Stimulated activated memory B cell treated with anti-CD40 and anti-IgM and Interleukin-4, amounts not matched to agents 10 μg/mL and 1 μg/mL and 100 μg/mL, for 72 hours (primary cell): ENCODE results near the gene ALOX5.

ENCODE experiments used
- ATAC-seq: fragments of 150-1000 bp; cut with Tn5 transposase; 2 replicates; pipeline ENCODE4 v1.10.0; 2021
- H3K27ac Mint-ChIP-seq: one replicate; pipeline ENCODE4 v1.8.0; 2022; ENCODE audit warnings: mild to moderate bottlenecking, mixed read lengths
- H3K27me3 Mint-ChIP-seq: one replicate; pipeline ENCODE4 v1.8.0; 2022; ENCODE audit warnings: mixed read lengths
- H3K36me3 Mint-ChIP-seq: one replicate; pipeline ENCODE4 v1.8.0; 2022; ENCODE audit warnings: mixed read lengths
- H3K4me1 Mint-ChIP-seq: one replicate; pipeline ENCODE4 v1.8.0; 2022; ENCODE audit warnings: mixed read lengths
- H3K4me3 Mint-ChIP-seq: one replicate; pipeline ENCODE4 v1.8.0; 2022; ENCODE audit warnings: mild to moderate bottlenecking, moderate library complexity, mixed read lengths
- H3K9me3 Mint-ChIP-seq: one replicate; pipeline ENCODE4 v1.8.0; 2022; ENCODE audit warnings: mixed read lengths

ALOX5 gene

GRCh38 chr10:45422207-45422865, 48.3 kb downstream of the ALOX5 start:
- H3K27me3 Mint-ChIP-seq, result no peaks in the 10 kb centered on the region
- H3K4me1 Mint-ChIP-seq, result peaks cover 70% of the 10 kb centered on the region
- H3K36me3 Mint-ChIP-seq, result peaks cover 44% of the 10 kb centered on the region
- H3K4me3 Mint-ChIP-seq, result no peak overlapping the region
- H3K27ac Mint-ChIP-seq, result peak overlapping the region; percentile 99
- no peak for ATAC-seq
- no peaks in the 10 kb centered on the region for H3K9me3 Mint-ChIP-seq

DNA sequence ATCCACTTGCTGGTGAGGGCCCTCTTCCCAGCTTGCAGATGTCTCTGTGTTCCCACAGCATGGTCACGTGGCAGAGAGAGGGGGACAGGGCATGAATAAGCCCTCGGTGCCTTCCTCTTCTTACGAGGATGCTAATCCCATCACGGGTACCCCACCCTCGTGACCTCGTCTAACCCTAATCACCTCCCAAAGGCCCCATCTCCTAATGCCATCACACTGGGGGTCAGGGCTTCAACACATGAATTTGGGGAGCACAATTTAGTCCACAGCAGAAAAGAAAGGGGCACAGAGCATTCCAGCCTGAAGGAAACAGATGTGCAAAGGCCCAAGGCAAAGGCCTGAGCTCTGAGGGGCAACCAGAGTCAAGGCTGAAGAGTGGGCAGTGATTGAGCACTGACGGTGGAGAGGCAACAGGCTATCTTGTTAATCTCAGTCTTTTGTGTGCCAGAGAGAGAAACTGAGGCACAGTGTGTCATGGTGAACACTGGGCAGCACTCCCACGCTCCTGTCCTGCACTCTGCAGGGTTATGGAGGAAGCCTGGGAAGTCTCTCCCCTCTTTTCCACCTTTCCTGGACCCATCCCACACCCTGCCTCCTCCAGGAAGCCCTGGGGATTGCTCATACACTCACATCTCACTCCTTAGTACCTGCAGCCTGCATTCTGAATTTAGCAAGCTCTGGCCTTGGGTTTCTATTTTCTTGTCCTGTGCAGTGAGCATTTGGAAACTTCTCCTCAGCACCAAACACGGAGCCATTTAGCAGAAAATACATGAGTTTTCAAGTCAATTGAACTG, 49.0 kb downstream of the ALOX5 start:
- no peak overlapping the region for H3K4me3 Mint-ChIP-seq
- ATAC-seq, result no peak
- no peaks in the 10 kb centered on the region for H3K9me3 Mint-ChIP-seq
- H3K27ac Mint-ChIP-seq, result peak overlapping the region; percentile 99
- H3K27me3 Mint-ChIP-seq, result no peaks in the 10 kb centered on the region
- H3K4me1 Mint-ChIP-seq, result peaks cover 67% of the 10 kb centered on the region
- peaks cover 48% of the 10 kb centered on the region for H3K36me3 Mint-ChIP-seq

DNA sequence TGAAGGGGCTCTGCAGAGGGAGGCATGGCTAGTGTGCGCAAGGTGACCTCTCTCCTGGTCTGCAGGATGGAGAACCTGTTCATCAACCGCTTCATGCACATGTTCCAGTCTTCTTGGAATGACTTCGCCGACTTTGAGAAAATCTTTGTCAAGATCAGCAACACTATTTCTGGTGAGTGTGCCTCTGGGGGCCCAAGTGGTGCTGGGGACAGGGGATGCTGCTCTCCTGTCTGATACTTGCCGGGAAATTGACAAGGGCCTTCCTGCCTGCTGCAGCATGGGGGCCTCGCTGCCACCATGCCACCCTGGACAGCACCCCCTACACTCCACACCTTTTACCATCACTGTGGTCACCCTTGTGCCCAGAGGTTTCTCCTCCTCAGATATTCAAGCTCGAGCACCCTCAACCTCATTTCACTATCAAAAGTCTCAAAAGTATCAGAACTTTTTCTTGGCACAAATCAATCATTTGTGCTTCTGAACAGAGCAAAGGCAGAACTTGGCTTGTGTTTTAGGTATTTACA, 50.0 kb downstream of the ALOX5 start:
- Mint-ChIP-seq H3K4me3 (no peak overlapping the region), H3K9me3 (no peaks in the 10 kb centered on the region), H3K4me1 (peaks cover 66% of the 10 kb centered on the region), H3K27me3 (no peaks in the 10 kb centered on the region), H3K36me3 (peaks cover 58% of the 10 kb centered on the region), H3K27ac (peak overlapping the region; percentile 99)
- no peak for ATAC-seq

DNA sequence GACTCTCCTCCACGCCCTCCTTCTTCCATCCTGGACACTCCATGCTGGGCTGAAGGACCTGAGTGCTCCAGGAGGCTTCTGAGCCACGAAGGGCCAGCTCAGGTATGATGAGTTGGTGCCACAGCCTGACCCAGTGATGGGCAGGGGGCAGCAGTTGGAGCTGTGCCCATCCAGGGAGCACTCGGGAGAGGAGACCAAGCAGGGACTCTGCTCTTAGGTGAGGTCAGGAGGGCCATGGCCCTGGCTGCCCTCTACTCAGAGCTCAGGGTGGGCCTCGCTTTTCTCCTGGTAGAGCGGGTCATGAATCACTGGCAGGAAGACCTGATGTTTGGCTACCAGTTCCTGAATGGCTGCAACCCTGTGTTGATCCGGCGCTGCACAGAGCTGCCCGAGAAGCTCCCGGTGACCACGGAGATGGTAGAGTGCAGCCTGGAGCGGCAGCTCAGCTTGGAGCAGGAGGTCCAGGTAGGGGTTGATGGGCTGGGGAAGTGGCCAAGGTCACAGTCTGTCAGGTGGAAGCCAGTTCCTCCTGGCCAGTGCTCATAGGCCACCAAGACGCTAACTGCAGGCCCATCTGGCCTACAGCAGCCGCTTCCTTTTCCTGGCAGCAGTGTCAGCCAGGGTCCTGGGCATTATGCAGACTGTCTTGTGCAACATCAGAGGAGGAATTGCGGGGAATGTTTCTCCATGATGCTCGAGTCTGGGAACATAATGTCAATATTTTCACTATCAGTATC, 50.8 kb downstream of the ALOX5 start:
- no peaks in the 10 kb centered on the region for H3K27me3 Mint-ChIP-seq
- H3K9me3 Mint-ChIP-seq, result no peaks in the 10 kb centered on the region
- peaks cover 61% of the 10 kb centered on the region for H3K4me1 Mint-ChIP-seq
- H3K4me3 Mint-ChIP-seq, result no peak overlapping the region
- H3K36me3 Mint-ChIP-seq, result peaks cover 54% of the 10 kb centered on the region
- peak overlapping the region; percentile 99 for H3K27ac Mint-ChIP-seq
- ATAC-seq, result no peak

DNA sequence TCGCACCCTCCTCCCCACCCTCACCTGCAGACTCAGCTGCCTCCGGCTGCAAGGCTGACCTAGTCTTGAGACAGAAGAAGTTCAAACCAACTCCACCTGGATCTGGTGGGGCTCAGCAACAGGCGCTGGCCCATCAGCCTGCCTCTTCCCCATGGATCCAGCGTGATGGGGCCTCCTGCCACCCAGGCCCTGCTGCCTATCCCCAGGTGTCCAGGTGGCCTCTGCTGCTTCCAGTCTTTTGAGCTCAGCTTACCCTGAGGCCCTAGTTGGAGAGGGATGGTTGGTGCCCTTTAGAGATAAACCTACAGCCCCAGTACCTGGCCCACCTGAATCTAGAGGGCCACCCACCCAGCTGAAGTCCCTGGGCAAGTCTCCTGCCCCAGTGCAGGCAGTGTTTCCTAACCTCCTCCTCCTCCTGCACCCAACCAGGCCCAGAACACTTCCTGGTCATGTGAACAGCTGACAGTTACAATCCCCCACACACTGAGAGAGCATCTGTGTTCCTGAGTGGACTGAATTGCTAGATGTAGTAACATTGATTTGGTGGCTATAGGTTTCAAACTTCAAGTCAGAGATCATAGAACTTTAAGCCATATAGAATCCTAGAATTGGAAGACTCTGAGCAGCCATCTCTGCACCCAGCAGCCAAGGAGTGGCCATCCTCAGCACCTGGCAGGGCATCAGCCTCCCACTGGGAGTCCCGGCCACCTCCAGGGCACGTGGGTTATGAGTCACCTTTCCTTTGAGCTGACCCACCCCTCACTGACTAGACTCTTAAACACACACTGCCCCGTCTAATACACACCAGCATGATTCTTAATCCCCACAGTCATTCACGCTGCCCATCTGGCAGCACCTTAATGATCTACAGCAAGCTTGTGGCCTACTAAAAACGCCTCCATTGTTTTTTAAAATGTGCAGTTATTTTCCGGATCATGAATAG, 51.9 kb downstream of the ALOX5 start:
- H3K4me3 Mint-ChIP-seq, result no peak overlapping the region
- H3K27ac Mint-ChIP-seq, result peak overlapping the region; percentile 99
- H3K27me3 Mint-ChIP-seq, result no peaks in the 10 kb centered on the region
- H3K4me1 Mint-ChIP-seq, result peaks cover 52% of the 10 kb centered on the region
- no peaks in the 10 kb centered on the region for H3K9me3 Mint-ChIP-seq
- no peak for ATAC-seq
- peaks cover 60% of the 10 kb centered on the region for H3K36me3 Mint-ChIP-seq

GRCh38 chr10:45427262-45427969, 53.4 kb downstream of the ALOX5 start:
- Mint-ChIP-seq H3K9me3 (no peaks in the 10 kb centered on the region), H3K4me3 (no peak overlapping the region), H3K27me3 (no peaks in the 10 kb centered on the region), H3K4me1 (peaks cover 38% of the 10 kb centered on the region), H3K27ac (peak overlapping the region; percentile 99), H3K36me3 (peaks cover 61% of the 10 kb centered on the region)
- ATAC-seq, result peak; percentile 48

GRCh38 chr10:45427970-45428366, 54.0 kb downstream of the ALOX5 start:
- no peaks in the 10 kb centered on the region for H3K9me3 Mint-ChIP-seq

GRCh38 chr10:45428611-45429510, 54.8 kb downstream of the ALOX5 start:
- H3K4me1 Mint-ChIP-seq, result peaks cover 52% of the 10 kb centered on the region
- no peaks in the 10 kb centered on the region for H3K9me3 Mint-ChIP-seq
- H3K36me3 Mint-ChIP-seq, result peaks cover 68% of the 10 kb centered on the region
- H3K27ac Mint-ChIP-seq, result peak overlapping the region; percentile 26
- H3K27me3 Mint-ChIP-seq, result no peaks in the 10 kb centered on the region
- H3K4me3 Mint-ChIP-seq, result no peak overlapping the region
- no peak for ATAC-seq

More at GRCh38 chr10:45427970-45428366, 54.0 kb downstream of the ALOX5 start:
- H3K4me1 Mint-ChIP-seq, result peaks cover 43% of the 10 kb centered on the region
- no peaks in the 10 kb centered on the region for H3K27me3 Mint-ChIP-seq
- H3K4me3 Mint-ChIP-seq, result no peak overlapping the region
- H3K36me3 Mint-ChIP-seq, result peaks cover 66% of the 10 kb centered on the region
- ATAC-seq, result no peak
- peak overlapping the region; percentile 26 for H3K27ac Mint-ChIP-seq

DNA sequence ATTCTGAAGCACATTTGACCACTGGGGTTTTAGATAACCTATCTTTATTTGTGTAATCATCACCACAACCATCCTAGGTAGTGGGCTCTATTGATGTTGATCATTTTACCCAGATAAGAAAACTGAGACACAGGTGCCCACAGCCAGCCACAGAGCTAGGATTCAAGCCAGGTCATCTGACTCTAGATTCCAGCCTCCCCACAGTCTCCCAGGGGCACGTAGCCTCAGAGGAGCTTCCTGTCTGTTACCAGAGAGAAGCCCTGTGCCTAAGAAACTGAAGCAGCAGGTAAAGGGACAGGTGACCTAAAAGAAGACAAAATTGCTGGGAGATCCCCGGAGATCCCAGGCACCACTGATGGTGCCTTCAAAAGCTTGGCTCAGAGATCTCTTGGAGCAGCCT, 55.8 kb downstream of the ALOX5 start:
- peaks cover 61% of the 10 kb centered on the region for H3K4me1 Mint-ChIP-seq
- H3K27me3 Mint-ChIP-seq, result no peaks in the 10 kb centered on the region
- peak overlapping the region; percentile 22 for H3K27ac Mint-ChIP-seq
- no peak overlapping the region for H3K4me3 Mint-ChIP-seq
- peaks cover 67% of the 10 kb centered on the region for H3K36me3 Mint-ChIP-seq
- peaks cover 3% of the 10 kb centered on the region for H3K9me3 Mint-ChIP-seq
- ATAC-seq, result no peak

DNA sequence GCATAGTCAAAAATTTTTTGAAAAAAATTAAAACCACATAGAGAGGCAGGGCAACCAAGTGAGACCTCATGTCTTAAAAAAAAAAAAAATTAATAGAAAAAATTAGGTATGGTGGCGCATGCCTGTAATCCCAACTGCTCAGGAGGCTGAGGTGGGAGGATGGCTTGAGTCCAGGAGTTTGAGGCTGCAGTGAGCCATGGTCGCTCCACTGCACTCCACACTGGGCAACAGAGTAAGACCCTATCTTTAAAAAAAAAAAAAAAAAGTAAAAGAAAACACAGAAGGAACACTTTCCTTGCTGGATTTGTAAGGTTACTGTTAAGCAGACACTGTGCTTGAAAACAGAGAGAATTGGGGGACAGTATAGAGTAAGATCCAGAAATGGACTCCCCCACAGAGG, 58.1 kb downstream of the ALOX5 start:
- Mint-ChIP-seq H3K36me3 (peaks cover 69% of the 10 kb centered on the region), H3K9me3 (peaks cover 8% of the 10 kb centered on the region), H3K27ac (peak overlapping the region; percentile 89), H3K4me3 (no peak overlapping the region), H3K27me3 (no peaks in the 10 kb centered on the region), H3K4me1 (peaks cover 57% of the 10 kb centered on the region)
- no peak for ATAC-seq

DNA sequence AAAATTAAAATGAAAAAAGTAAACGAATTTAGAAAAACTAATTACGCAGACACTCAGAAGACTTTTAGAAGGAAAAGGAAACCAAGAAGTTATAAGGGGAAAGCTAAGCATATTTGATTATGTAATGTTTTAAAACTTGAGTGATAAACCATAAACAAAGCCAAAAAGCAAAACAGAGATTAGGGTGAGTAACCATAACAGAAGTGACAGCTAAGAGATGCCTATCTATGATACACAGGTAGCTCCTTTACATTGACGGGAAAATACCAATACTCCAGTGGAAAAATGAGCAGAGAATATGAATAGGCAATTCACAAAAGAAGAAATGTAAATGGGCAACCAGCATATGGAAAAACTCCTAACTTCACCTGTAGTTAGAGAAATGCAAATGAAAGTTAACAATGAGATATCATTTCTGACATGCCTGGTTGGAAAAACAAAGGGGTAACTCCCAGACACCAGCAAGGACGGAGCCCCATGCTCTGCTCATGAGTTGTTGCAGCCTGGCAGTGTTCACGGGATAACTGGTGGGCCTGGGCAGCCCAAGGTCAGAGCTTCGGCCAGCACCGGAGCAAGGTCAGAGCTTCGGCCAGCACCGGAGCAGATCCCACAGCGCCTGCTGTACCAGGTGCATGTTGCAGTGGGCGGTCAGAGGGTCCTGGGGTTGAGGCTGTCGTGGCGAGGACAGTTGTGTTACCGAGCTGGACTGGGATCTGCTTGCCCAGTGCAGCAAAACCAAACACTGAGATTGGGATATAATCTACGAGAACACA, 58.9 kb downstream of the ALOX5 start:
- H3K4me3 Mint-ChIP-seq, result no peak overlapping the region
- H3K27me3 Mint-ChIP-seq, result no peaks in the 10 kb centered on the region
- ATAC-seq, result no peak
- peaks cover 8% of the 10 kb centered on the region for H3K9me3 Mint-ChIP-seq
- peak overlapping the region; percentile 89 for H3K27ac Mint-ChIP-seq
- H3K4me1 Mint-ChIP-seq, result peaks cover 60% of the 10 kb centered on the region
- H3K36me3 Mint-ChIP-seq, result peaks cover 72% of the 10 kb centered on the region

DNA sequence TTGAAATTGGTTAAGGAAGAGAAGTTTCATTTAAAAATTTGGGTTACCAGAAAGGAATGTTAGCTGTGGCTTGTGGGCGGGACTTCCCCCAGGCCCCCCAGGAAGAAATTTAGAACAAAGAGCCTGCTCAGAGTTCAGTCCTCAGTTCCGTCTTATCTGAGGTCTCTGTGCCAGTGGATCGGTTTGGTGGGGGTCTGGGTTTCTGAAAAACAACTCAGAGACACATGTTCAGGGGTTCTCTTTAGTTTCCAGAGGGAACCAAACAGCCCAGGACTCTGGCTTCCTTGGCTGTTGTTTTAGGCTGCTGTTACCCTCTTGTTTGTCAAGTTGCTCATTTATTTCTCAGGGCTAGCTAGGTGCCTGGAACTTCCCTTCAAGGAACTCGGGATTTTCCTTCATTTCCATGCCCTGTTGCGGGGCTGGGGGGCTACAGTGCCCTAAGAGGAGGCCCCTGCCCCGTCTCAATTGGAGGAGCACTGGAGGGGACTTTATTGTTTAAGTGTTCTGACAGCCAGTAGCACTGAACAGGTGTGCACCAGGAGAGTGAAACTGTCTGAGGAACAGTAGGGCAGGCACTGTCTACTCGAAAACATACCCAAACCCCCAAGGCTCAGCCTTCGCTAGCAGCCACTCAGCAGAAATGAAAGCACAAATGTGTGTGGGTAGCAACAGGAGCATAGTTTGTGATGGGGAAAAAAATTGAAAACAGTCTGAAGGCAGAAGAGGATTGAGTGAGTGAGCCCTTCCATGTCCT, 59.9 kb downstream of the ALOX5 start:
- H3K27ac Mint-ChIP-seq, result peak overlapping the region; percentile 89
- H3K4me3 Mint-ChIP-seq, result no peak overlapping the region
- H3K4me1 Mint-ChIP-seq, result peaks cover 58% of the 10 kb centered on the region
- peak; percentile 76 for ATAC-seq
- H3K9me3 Mint-ChIP-seq, result peaks cover 8% of the 10 kb centered on the region
- H3K27me3 Mint-ChIP-seq, result no peaks in the 10 kb centered on the region
- peaks cover 72% of the 10 kb centered on the region for H3K36me3 Mint-ChIP-seq
